HEK293 (cell line): Measurements from ENCODE around the gene TBCCD1.
"Not testable (repeated sequence)": the region's sequence is repeated elsewhere in the genome, so short reads cannot be mapped to it uniquely, and the experiment has no call there.

Source experiments
- BCL11A ChIP-seq: fragments of 450-650 bp; formaldehyde crosslinking; IDR thresholded peaks from 2 replicates; pipeline ENCODE4 v1.5.1; 2016; ENCODE audit warnings: low read depth, missing biosample characterization, missing genetic modification characterization
- ZEB2 ChIP-seq: fragments of 450-650 bp; formaldehyde crosslinking; IDR thresholded peaks from 2 replicates; pipeline ENCODE4 v1.5.1; 2016; ENCODE audit warnings: missing biosample characterization, missing genetic modification characterization

DNA sequence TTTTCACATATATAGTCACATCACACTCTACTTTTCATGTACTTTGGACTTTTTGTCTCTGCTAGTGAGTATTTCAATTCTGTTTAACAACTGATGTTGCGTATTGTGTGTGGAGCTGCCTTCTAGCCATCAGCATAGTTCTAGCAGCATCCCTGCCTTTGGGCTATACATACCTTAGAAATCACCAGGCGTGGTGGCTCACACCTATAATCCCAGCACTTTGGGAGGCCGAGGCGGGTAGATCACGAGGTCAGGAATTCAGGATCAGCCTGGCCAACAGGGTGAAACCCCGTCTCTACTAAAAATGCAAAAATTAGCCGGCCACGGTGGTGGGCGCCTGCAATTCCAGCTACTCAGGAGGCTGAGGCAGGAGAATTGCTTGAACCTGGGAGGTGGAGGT, 19.1 kb upstream of the TBCCD1 start:
- not testable (repeated sequence) for TF ChIP-seq ZEB2 (tag by site-specific recombination); BCL11A
